Fibroblast of mammary gland (primary cell): ENCODE measurements around the gene PSD2.

Experiments used
- DNase-seq: peaks from one replicate; pipeline ENCODE4 v3.0.0-alpha.2; 2010; ENCODE audit warnings: low read depth
- H3K4me3 ChIP-seq: 2 replicates; pipeline ENCODE4 v1.5.1; 2011; ENCODE audit warnings: low read depth, mild to moderate bottlenecking, low read length, moderate library complexity; ENCODE audit not compliant: control insufficient read depth
- TF ChIP-seq, protein P1 (sequence below): conservative IDR thresholded peaks from 2 replicates; pipeline ENCODE4 v1.5.1; 2011; ENCODE audit warnings: low read depth, low read length, inconsistent platforms; ENCODE audit not compliant: control insufficient read depth, insufficient read depth

Gene PSD2

DNA sequence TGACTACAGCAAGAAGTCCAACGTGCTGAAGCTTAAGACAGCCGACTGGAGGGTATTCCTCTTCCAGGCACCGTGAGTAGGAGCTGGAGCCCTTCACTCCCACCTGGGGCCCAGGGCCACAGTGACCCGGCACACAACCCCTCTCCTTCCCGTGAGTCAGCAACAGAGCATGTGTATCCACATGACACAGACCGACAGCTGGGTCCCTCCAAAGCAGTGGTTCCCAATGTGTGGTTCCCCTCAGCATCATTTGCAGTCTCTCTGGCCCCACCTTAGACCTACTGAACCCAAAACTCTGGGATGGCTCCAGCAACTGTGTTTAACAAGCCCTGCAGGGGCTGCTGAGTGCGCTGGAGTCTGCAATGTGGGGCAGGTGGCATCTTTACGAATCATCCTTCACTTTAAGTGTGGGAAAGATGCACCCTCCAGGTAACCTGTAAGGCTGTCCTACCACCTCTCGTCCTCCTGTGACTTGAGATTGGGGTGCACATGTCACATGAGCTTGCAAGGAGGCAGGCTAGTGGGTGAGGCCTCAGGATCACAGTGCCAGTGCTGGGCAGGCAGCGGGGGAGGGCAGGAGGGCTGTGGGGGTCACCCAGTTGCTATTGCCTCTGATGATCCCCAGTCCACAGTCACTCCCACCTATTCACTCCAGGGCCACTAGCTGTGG, 42.2 kb downstream of the PSD2 start:
- no peak for DNase-seq
- H3K4me3 ChIP-seq: no peak overlapping the region
- TF ChIP-seq, protein P1, sequence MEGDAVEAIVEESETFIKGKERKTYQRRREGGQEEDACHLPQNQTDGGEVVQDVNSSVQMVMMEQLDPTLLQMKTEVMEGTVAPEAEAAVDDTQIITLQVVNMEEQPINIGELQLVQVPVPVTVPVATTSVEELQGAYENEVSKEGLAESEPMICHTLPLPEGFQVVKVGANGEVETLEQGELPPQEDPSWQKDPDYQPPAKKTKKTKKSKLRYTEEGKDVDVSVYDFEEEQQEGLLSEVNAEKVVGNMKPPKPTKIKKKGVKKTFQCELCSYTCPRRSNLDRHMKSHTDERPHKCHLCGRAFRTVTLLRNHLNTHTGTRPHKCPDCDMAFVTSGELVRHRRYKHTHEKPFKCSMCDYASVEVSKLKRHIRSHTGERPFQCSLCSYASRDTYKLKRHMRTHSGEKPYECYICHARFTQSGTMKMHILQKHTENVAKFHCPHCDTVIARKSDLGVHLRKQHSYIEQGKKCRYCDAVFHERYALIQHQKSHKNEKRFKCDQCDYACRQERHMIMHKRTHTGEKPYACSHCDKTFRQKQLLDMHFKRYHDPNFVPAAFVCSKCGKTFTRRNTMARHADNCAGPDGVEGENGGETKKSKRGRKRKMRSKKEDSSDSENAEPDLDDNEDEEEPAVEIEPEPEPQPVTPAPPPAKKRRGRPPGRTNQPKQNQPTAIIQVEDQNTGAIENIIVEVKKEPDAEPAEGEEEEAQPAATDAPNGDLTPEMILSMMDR: no peak

DNA sequence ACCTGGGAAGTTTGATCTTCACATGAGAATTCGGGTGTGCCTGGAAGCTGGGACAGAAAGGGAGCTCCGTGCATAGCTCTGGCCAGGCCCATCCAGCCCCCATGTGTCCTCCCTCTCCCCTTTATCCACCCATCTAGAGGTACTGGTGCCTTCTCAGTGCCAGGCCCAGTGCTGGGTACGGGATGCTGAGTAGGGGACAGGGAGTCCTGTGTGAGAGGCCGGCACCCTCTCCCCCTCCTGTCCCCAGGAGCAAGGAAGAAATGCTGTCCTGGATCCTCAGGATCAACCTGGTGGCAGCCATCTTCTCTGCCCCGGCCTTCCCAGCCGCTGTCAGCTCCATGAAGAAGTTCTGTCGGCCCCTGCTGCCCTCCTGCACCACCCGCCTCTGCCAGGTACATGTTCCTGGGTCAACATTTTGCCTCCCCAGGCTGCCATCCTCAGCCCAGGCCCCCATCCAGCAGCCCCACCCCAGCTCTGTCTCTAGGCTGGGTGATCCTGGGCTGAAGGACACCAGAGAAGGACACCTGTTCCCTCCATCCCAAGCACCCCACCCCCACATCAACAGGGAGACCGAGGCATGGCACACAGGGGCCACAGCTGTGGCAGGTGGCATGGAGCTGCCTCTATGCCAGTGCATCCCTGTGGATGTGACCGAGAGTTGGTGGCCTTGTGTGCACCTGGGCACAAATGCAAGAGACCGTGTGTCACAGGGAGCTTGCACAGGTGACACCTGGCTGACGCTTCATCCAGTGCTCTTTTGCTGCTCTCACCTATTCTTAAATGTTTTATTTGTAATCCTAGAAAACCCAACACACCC, 43.0 kb downstream of the PSD2 start:
- no peak overlapping the region for H3K4me3 ChIP-seq
- TF ChIP-seq, protein P1: no peak
- no peak for DNase-seq

DNA sequence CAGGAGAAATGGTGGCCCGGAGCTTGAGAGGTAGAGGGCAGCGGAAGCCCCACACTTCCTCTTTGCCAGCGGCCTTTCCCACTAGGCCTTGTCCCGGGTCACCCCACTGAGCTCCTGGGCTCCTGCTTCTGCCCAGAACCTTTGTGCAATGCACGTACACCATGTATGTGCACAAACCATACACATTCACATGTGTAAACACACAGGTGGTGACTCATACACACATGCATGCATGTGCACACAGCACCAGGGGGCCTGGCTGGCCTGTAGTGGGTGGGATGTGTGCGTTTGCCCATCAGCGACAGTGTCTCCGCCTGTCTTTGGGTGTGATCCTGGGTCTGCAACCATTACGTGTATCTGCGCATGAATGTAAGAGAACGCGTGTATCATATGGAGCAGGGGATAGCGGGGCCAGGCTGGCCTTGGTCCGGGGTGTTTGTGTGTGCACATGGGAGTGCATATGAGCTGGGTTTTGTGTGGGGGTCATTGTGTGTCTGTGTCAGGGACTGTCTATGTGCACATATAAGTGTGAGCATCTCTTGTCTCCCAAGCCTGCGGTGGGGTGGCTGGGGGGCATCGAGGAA, 43.7 kb downstream of the PSD2 start:
- H3K4me3 ChIP-seq: no peak overlapping the region
- TF ChIP-seq, protein P1: no peak
- no peak for DNase-seq

DNA sequence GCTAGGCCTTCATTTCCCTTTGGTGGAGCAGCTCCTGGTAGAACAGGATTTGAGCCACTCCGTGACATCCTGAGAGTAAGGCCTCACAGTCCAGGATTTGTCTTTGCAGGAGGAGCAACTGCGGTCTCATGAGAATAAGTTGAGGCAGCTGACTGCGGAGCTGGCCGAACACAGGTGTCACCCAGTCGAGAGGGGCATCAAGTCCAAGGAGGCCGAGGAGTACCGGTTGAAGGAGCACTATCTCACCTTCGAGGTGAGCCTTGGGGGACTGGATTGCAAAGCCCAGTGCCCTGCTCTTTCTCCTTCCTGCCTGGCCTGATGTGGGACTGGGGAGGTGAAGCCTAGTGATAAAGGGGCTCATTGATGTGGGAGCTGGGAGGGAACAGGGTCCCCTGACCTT, 44.3 kb downstream of the PSD2 start:
- H3K4me3 ChIP-seq: no peak overlapping the region
- DNase-seq: no peak
- TF ChIP-seq, protein P1: no peak

DNA sequence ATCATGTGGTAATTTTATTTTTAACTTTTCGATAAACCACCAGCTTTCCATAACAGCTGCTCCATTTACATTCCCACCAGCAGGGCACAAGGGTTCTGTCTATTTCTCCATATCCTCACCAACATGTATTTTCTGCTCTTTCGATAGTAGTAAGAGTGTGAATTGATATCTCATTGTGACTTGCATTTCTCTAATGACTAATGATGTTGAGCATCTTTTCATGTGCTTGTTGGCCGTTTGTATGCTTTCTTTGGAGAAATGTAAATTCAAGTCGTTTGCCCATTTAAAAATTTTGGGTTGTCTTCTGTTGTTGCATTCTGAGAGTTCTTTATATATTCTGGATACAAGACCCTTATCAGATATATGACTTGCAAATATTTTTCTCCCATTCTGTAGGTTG, 45.9 kb downstream of the PSD2 start:
- DNase-seq: no peak
- H3K4me3 ChIP-seq: no peak overlapping the region
- TF ChIP-seq, protein P1: peak; percentile 7

DNA sequence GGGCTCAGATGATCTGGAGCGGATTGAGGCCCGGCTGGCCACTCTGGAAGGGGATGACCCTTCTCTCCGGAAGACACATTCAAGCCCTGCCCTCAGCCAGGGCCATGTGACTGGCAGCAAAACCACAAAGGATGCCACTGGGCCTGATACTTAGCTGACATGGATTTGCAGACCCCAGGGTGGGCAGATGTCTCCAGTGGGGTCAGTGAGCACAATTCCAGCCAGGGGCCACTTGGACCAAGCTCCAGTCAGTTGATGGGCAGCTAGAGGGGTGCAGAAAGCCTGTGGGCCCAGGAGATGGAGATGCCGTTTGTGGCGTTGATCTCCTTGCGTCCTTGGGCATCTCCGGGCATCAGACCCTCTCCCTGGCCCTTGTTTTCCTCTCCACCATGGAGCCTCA, 46.7 kb downstream of the PSD2 start:
- TF ChIP-seq, protein P1: no peak
- no peak overlapping the region for H3K4me3 ChIP-seq
- DNase-seq: no peak
